PFSK-1 (cell line): ENCODE data around the gene ACOT7.

Experiments
- FOXP2 ChIP-seq: optimal IDR thresholded peaks from 2 replicates; pipeline ENCODE3; 2011; ENCODE audit warnings: borderline replicate concordance, control low read depth, inconsistent platforms; ENCODE audit not compliant: insufficient read depth; ENCODE audit errors: extremely low read length, extremely low read depth
- POLR2AphosphoS5 ChIP-seq: IDR thresholded peaks from 2 replicates; pipeline ENCODE4 v1.6.1; 2012; ENCODE audit warnings: low read depth, mild to moderate bottlenecking, control low read depth, low read length, moderate library complexity
- REST ChIP-seq, 2 experiments: IDR thresholded peaks; 2 replicates each; pipeline versions ENCODE4 v1.6.1 to v1.8.0; 2011 to 2012; ENCODE audit warnings: low read depth in 2 of 2, low read length in 2 of 2, control low read depth in 1 of 2, inconsistent platforms in 1 of 2, mild to moderate bottlenecking in 1 of 2, moderate library complexity in 1 of 2; ENCODE audit not compliant: insufficient read depth in 1 of 2
- SIN3A ChIP-seq: IDR thresholded peaks from 2 replicates; pipeline ENCODE4 v1.6.1; 2012; ENCODE audit warnings: mild to moderate bottlenecking, low read length, moderate library complexity, borderline replicate concordance; ENCODE audit not compliant: insufficient read depth
- TAF1 ChIP-seq: IDR thresholded peaks from 2 replicates; pipeline ENCODE4 v1.6.1; 2012; ENCODE audit warnings: low read length, control low read depth, borderline replicate concordance; ENCODE audit not compliant: insufficient read depth

GRCh38 chr1:6361124-6361775 lies 32.3 kb downstream of the ACOT7 start:
- TF ChIP-seq TAF1 (no peak), SIN3A (no peak), FOXP2 (no peak), REST (IDR thresholded peaks at IDR 0.05; ENCODE audit: insufficient read depth in 1 of 2, low read depth in 2 of 2, low read length in 2 of 2) (no peak), POLR2AphosphoS5 (no peak)
